K562 (cell line): ENCODE data around the gene GPR142. TPM values are rescaled to one million over a fixed set of nuclear protein-coding genes. Genes with fewer than 3 reads are reported as not detected.

Experiments
- CBX5 ChIP-seq: IDR thresholded peaks from 2 replicates; pipeline ENCODE4 v1.6.1; 2014; ENCODE audit warnings: low read depth, borderline replicate concordance
- ESRRB ChIP-seq: fragments of 250-450 bp; sonication (Bioruptor Pico); IDR thresholded peaks from 2 replicates; pipeline ENCODE4 v1.5.0; 2020; ENCODE audit warnings: mild to moderate bottlenecking, moderate library complexity, borderline replicate concordance
- KLF6 ChIP-seq: fragments of 250-450 bp; sonication (Bioruptor Pico); IDR thresholded peaks from 2 replicates; pipeline ENCODE4 v1.4.0; 2020; ENCODE audit warnings: mild to moderate bottlenecking, moderate library complexity, borderline replicate concordance
- MAFF ChIP-seq: IDR thresholded peaks from 2 replicates; pipeline ENCODE4 v1.6.1; 2012; ENCODE audit warnings: low read length, improper control_type of control experiment
- ZNF431 ChIP-seq: sonication (generic); formaldehyde crosslinking; IDR thresholded peaks from 2 replicates; pipeline ENCODE4 v1.8.0; 2022; ENCODE audit warnings: mild to moderate bottlenecking, missing genetic modification reagents
- polyA plus RNA-seq, 8 experiments: library from polyadenylated mRNA; depleted of rRNA in 4 of 8; stranded (reverse) in 5 of 8; unstranded in 3 of 8; fragments of >200 nt; fragmentation: Nextera tagmentation in 2 of 8; fragmentation: Illumina TruSeq in 1 of 8; extraction: Ambion mirVana in 2 of 8; extraction: Trizol in 1 of 8; gene quantifications; 2 replicates each; pipeline versions ENCODE4 v1.2.1 to v1.2.3, GENCODE V29; 2011 to 2014; ENCODE audit warnings: inconsistent platforms in 1 of 8, missing spikeins in 1 of 8
- total RNA-seq, 7 experiments: library from RNA; depleted of rRNA in 6 of 7; stranded (reverse); fragments of >200 nt in 6 of 7; fragmentation: Illumina TruSeq in 2 of 7; extraction: Trizol in 2 of 7; gene quantifications; 2 replicates each; pipeline versions ENCODE4 v1.2.1 to v1.2.3, GENCODE V29; 2011 to 2021; ENCODE audit warnings: low replicate concordance in 1 of 7
- TF ChIP-seq, protein P1 (sequence below), 2 experiments: fragments of 450-650 bp in 1 of 2; sonication (generic) in 1 of 2; formaldehyde crosslinking in 1 of 2; IDR thresholded peaks; 2 replicates each; pipeline versions ENCODE4 v1.7.1 to v1.9.0; 2016 to 2022; ENCODE audit warnings: inconsistent platforms in 1 of 2, mild to moderate bottlenecking in 1 of 2, missing genetic modification reagents in 1 of 2
- TF ChIP-seq, protein P2 (sequence below): fragments of 450-650 bp; IDR thresholded peaks from 2 replicates; pipeline ENCODE4 v1.6.1; 2017; ENCODE audit warnings: antibody characterized with exemption
- TF ChIP-seq, protein P3 (sequence below): fragments of 250-450 bp; sonication (Bioruptor Pico); IDR thresholded peaks from 2 replicates; pipeline ENCODE4 v1.9.0; 2021; ENCODE audit warnings: mild to moderate bottlenecking, inconsistent platforms
- TF ChIP-seq, protein P4 (sequence below): fragments of 250-450 bp; sonication (Bioruptor Pico); IDR thresholded peaks from 2 replicates; pipeline ENCODE4 v1.5.0; 2020; ENCODE audit warnings: mild to moderate bottlenecking, borderline replicate concordance
- TF ChIP-seq, protein P5 (sequence below): fragments of 250-450 bp; sonication (Bioruptor Pico); IDR thresholded peaks from 2 replicates; pipeline ENCODE4 v1.5.1; 2021; ENCODE audit warnings: mild to moderate bottlenecking

GPR142 gene
- total and polyA plus RNA-seq, 9 of the 15 experiments (the other 6 are each of a cell fraction or from before 2014, with no cell fraction given), result not detected

DNA sequence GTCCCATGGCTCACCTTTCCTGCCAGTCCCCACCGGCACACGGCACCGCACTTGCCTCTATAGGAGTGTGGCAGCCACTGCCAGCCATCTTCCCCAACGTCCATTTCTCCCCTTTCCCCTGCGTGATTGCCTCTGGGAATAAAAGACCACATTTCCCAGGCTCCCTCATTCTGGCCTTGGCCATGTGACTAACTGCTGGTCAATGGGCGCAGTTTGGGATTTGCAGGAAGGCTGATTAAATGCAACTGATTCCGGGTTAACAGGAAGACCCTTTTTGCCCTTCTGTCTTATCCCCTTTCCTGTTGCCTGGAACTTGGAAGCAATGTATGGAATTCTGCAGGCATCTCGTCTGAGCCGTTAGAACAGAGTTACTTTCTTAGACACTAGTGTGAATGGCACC lies 8.6 kb upstream of the GPR142 start (continued):
- TF ChIP-seq, protein P1, sequence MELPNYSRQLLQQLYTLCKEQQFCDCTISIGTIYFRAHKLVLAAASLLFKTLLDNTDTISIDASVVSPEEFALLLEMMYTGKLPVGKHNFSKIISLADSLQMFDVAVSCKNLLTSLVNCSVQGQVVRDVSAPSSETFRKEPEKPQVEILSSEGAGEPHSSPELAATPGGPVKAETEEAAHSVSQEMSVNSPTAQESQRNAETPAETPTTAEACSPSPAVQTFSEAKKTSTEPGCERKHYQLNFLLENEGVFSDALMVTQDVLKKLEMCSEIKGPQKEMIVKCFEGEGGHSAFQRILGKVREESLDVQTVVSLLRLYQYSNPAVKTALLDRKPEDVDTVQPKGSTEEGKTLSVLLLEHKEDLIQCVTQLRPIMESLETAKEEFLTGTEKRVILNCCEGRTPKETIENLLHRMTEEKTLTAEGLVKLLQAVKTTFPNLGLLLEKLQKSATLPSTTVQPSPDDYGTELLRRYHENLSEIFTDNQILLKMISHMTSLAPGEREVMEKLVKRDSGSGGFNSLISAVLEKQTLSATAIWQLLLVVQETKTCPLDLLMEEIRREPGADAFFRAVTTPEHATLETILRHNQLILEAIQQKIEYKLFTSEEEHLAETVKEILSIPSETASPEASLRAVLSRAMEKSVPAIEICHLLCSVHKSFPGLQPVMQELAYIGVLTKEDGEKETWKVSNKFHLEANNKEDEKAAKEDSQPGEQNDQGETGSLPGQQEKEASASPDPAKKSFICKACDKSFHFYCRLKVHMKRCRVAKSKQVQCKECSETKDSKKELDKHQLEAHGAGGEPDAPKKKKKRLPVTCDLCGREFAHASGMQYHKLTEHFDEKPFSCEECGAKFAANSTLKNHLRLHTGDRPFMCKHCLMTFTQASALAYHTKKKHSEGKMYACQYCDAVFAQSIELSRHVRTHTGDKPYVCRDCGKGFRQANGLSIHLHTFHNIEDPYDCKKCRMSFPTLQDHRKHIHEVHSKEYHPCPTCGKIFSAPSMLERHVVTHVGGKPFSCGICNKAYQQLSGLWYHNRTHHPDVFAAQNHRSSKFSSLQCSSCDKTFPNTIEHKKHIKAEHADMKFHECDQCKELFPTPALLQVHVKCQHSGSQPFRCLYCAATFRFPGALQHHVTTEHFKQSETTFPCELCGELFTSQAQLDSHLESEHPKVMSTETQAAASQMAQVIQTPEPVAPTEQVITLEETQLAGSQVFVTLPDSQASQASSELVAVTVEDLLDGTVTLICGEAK (IDR thresholded peaks at IDR 0.05), result peak; percentile 91
- TF ChIP-seq, protein P1 (CRISPR knock-in tag; IDR thresholded peaks at IDR 0.05), result no peak
- TF ChIP-seq ZNF431 (no peak), KLF6 (CRISPR knock-in tag) (no peak), CBX5 (no peak), ESRRB (CRISPR knock-in tag) (no peak), MAFF (no peak)
- TF ChIP-seq, protein P2, sequence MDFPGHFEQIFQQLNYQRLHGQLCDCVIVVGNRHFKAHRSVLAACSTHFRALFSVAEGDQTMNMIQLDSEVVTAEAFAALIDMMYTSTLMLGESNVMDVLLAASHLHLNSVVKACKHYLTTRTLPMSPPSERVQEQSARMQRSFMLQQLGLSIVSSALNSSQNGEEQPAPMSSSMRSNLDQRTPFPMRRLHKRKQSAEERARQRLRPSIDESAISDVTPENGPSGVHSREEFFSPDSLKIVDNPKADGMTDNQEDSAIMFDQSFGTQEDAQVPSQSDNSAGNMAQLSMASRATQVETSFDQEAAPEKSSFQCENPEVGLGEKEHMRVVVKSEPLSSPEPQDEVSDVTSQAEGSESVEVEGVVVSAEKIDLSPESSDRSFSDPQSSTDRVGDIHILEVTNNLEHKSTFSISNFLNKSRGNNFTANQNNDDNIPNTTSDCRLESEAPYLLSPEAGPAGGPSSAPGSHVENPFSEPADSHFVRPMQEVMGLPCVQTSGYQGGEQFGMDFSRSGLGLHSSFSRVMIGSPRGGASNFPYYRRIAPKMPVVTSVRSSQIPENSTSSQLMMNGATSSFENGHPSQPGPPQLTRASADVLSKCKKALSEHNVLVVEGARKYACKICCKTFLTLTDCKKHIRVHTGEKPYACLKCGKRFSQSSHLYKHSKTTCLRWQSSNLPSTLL, result no peak
- TF ChIP-seq, protein P3, sequence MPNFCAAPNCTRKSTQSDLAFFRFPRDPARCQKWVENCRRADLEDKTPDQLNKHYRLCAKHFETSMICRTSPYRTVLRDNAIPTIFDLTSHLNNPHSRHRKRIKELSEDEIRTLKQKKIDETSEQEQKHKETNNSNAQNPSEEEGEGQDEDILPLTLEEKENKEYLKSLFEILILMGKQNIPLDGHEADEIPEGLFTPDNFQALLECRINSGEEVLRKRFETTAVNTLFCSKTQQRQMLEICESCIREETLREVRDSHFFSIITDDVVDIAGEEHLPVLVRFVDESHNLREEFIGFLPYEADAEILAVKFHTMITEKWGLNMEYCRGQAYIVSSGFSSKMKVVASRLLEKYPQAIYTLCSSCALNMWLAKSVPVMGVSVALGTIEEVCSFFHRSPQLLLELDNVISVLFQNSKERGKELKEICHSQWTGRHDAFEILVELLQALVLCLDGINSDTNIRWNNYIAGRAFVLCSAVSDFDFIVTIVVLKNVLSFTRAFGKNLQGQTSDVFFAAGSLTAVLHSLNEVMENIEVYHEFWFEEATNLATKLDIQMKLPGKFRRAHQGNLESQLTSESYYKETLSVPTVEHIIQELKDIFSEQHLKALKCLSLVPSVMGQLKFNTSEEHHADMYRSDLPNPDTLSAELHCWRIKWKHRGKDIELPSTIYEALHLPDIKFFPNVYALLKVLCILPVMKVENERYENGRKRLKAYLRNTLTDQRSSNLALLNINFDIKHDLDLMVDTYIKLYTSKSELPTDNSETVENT (CRISPR knock-in tag), result no peak
- TF ChIP-seq, protein P4, sequence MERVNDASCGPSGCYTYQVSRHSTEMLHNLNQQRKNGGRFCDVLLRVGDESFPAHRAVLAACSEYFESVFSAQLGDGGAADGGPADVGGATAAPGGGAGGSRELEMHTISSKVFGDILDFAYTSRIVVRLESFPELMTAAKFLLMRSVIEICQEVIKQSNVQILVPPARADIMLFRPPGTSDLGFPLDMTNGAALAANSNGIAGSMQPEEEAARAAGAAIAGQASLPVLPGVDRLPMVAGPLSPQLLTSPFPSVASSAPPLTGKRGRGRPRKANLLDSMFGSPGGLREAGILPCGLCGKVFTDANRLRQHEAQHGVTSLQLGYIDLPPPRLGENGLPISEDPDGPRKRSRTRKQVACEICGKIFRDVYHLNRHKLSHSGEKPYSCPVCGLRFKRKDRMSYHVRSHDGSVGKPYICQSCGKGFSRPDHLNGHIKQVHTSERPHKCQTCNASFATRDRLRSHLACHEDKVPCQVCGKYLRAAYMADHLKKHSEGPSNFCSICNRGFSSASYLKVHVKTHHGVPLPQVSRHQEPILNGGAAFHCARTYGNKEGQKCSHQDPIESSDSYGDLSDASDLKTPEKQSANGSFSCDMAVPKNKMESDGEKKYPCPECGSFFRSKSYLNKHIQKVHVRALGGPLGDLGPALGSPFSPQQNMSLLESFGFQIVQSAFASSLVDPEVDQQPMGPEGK, result no peak
- TF ChIP-seq, protein P5, sequence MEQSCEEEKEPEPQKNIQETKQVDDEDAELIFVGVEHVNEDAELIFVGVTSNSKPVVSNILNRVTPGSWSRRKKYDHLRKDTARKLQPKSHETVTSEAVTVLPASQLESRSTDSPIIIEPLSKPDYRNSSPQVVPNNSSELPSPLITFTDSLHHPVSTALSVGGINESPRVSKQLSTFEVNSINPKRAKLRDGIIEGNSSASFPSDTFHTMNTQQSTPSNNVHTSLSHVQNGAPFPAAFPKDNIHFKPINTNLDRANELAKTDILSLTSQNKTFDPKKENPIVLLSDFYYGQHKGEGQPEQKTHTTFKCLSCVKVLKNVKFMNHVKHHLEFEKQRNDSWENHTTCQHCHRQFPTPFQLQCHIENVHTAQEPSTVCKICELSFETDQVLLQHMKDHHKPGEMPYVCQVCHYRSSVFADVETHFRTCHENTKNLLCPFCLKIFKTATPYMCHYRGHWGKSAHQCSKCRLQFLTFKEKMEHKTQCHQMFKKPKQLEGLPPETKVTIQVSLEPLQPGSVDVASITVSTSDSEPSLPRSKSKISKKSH, result no peak
